Omental fat pad (tissue), 4 donors: Measurements from ENCODE around the gene PDCD4. TPM values are rescaled to one million over a fixed set of nuclear protein-coding genes. Genes with fewer than 3 reads are reported as not detected.
A peak's percentile ranks its signal among the peaks of the same experiment; 100 is the strongest.

Experiments
- ATAC-seq: fragments of 150-250 bp; one replicate; pipeline ENCODE4 v1.9.1; 2016; ENCODE audit warnings: mild to moderate bottlenecking, moderate library complexity; ENCODE audit not compliant: low FRiP score
- DNase-seq: peaks from one replicate; pipeline ENCODE4 v3.0.0-alpha.2; 2019; ENCODE audit warnings: low spot score
- CTCF ChIP-seq, 3 donors: fragments of 450-650 bp; IDR thresholded peaks; one replicate each; pipeline ENCODE4 v1.5.1; 2016 to 2017; ENCODE audit warnings: antibody characterized with exemption in 3 of 3, mild to moderate bottlenecking in 3 of 3, moderate library complexity in 2 of 3
- total RNA-seq, 4 donors: library from RNA; depleted of rRNA; stranded (reverse); fragments of >200 nt; gene quantifications; one replicate each; pipeline ENCODE4 v1.1.0, GENCODE V29; 2016

Gene PDCD4
- 100 to 1,000 TPM in 2 of 4 donors, 10 to 100 TPM in 2; 69.7 to 127 (median 102) TPM for total RNA-seq

GRCh38 chr10:110871298-110872084 is at the start of gene PDCD4:
TSS of gene PDCD4 (plus strand) at chr10:110871928. CDS start at chr10:110876028, 4,100 bp downstream.
- TF ChIP-seq CTCF (IDR thresholded peaks at IDR 0.05) = no peak
- ATAC-seq (peak; percentile 95), DNase-seq (peak; percentile 94)

DNA sequence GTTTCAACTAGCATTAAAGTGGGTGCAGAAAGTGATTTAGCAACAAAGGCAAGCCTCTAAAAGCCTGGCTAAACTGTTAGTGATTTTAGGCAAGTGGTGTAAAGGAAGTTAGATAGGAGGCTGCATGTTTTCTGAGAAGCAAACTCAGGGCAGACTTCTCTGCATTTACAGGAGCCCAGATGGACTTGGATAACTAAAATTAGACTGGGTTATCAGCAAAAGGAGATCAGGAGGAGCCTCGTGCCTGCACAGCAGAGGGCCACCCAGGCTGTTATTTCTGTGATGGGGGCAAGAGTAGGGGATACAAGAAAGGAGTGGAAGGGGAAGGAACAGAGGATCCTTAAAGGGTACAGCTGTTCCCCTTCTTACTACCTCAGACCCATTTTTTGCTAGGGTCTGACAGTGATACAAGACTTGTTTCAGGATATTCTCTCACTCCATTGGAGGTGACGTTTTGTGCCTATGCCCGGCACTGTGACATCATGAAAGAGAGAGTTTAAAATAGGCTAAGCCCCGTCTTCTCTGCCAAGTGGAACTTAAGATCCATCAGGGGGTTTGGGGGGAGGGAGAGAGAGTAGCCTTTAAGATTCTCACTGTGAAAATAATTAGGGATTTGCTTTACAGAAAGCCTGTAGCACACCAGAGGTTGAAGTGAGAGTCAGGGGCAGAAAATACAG is 49.6 kb upstream of the PDCD4 start:
- no peak for TF ChIP-seq CTCF (IDR thresholded peaks at IDR 0.05)
- DNase-seq = no peak
- no peak for ATAC-seq

DNA sequence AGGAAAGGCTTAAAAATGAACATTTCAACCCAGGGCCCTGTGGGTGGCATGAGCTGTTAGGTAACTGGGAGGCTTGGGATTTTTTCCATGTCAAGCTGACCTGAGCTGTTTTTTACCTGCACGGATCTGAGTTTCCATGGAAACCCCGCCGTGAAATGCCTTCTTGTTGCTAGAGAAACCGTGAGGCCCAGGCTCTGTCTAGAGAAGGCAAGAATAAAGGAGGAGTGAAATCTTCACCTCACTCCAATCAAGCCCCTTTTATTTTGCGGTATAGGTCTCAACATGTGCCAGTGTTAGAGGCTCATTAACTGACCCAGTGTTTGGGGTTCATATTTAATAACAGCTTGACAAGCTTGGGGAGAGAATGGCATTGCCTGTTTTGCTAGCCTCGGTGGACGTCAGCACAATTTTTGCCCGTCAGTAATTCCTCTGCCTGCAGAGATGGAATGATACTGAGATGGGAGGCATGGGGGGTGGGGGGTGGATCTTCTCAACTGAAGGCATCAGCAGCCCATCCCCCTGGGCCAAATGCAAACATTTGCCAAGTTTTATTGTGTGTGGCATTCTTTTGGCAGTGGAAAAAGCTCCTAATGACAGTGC is 48.9 kb upstream of the PDCD4 start:
- no peak for TF ChIP-seq CTCF (IDR thresholded peaks at IDR 0.05)
- DNase-seq (no peak), ATAC-seq (no peak)

DNA sequence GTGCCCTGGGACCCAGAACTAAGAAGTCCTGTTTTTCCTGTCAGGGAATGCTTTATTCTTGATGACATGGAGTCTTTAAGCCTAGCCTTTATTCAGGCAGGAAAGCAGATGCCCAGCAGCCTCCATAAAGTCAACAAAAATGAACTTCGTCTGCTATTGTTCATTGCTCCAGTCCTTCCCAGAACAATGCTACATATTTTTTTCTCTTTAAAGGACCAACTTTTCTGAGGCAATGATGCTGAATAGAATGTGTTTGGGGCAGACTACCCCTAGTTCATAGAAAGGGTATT is 47.6 kb upstream of the PDCD4 start:
- ATAC-seq (no peak), DNase-seq (no peak)
- TF ChIP-seq CTCF (IDR thresholded peaks at IDR 0.05) = no peak

- DNase-seq (no peak), ATAC-seq (no peak)
- no peak for TF ChIP-seq CTCF (IDR thresholded peaks at IDR 0.05)
Observed at GRCh38 chr10:110824660-110825059, 47.1 kb upstream of the PDCD4 start.

DNA sequence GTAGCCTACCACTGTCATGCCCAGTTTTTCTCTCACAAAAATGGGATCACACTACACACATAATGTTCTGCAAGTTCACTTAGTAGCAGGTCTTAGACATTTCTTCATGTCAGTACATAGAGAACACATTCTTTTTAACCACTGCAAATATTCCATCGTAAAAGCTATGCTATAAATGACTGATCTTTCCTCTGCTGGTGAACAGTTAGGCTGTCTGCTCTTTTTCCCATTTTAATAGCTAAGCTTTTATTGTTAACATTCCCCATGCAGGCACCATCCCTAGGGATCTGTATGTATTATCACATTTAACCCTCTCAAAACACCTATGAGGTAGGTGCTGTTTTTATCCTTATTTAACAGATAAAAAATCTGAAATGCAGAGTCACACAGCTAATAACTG is 46.2 kb upstream of the PDCD4 start:
- no peak for DNase-seq
- ATAC-seq = no peak
- TF ChIP-seq CTCF (IDR thresholded peaks at IDR 0.05) = no peak
